Neural crest cell (in vitro differentiated cells): ENCODE results near the gene NRXN3. TPM values are rescaled to one million over a fixed set of nuclear protein-coding genes. Genes with fewer than 3 reads are reported as not detected.

Experiments
- DNase-seq: peaks from one replicate; pipeline ENCODE4 v3.0.0; 2021; ENCODE audit warnings: low read depth, mixed read lengths, low spot score
- H3K27ac Mint-ChIP-seq: one replicate; pipeline ENCODE4 v1.8.0; 2021; ENCODE audit warnings: mild to moderate bottlenecking, mixed read lengths; ENCODE audit not compliant: unreplicated experiment
- H3K27me3 Mint-ChIP-seq: 2 replicates; pipeline ENCODE4 v1.8.0; 2021; ENCODE audit warnings: low read depth, mild to moderate bottlenecking, mixed read lengths
- H3K36me3 Mint-ChIP-seq: 2 replicates; pipeline ENCODE4 v1.8.0; 2021; ENCODE audit warnings: low read depth, mild to moderate bottlenecking, mixed read lengths
- H3K4me1 Mint-ChIP-seq: 2 replicates; pipeline ENCODE4 v1.8.0; 2021; ENCODE audit warnings: mixed read lengths
- H3K4me3 Mint-ChIP-seq: one replicate; pipeline ENCODE4 v1.8.0; 2021; ENCODE audit warnings: mild to moderate bottlenecking, mixed read lengths
- H3K9me3 Mint-ChIP-seq: 2 replicates; pipeline ENCODE4 v1.8.0; 2021; ENCODE audit warnings: mixed read lengths
- total RNA-seq: library from RNA; stranded (reverse); gene quantifications from 2 replicates; pipeline ENCODE4 v1.2.1, GENCODE V29; 2021
- TF ChIP-seq, protein P1 (sequence below): fragments of 200-600 bp; sonication (generic); conservative IDR thresholded peaks from 2 replicates; pipeline ENCODE4 v1.5.0; 2021; ENCODE audit warnings: antibody characterized with exemption, mild to moderate bottlenecking

NRXN3 gene
- total RNA-seq, 1 donor from 2014 or later: 2.5 TPM

DNA sequence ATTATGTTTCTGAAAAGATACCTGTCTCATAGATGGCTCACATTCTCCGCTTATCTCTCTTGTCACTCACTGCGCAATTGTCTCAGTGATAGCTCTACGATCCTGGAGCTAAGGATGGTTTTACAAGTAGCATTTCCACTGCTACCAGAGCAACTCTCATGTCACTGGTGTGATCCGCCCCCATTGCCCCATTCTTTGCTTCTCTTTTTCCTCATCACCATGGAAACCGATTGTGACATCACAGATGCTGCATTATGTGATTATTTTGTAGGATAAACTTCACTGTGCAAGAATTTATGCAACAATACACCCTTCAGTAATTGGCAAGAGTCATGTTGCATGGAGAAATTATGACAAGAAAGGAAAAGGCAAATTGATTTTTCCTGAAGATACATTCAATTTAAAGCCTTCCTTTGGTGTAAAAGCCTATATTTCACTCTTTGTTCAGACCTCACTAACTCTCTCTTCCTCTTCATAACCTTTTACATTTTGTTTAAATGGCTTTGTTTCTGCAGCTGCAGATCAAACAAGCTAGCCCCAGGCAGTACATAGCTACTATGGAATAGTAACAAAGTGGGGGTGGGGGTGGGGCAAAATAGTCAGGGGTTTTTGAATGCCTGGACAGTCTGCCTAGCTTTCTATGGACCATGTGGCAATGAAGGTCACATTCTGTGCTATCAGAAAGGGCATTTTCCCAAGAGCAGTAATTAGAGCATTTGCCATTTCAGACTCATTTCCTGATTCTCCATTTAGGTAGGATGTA lies 539.8 kb downstream of the NRXN3 start:
- Mint-ChIP-seq H3K27me3 (no peaks in the 10 kb centered on the region), H3K27ac (peak overlapping the region; percentile 96), H3K9me3 (peaks cover 11% of the 10 kb centered on the region), H3K4me1 (peaks cover 47% of the 10 kb centered on the region), H3K36me3 (no peaks in the 10 kb centered on the region), H3K4me3 (peak overlapping the region; percentile 18)
- TF ChIP-seq, protein P1, sequence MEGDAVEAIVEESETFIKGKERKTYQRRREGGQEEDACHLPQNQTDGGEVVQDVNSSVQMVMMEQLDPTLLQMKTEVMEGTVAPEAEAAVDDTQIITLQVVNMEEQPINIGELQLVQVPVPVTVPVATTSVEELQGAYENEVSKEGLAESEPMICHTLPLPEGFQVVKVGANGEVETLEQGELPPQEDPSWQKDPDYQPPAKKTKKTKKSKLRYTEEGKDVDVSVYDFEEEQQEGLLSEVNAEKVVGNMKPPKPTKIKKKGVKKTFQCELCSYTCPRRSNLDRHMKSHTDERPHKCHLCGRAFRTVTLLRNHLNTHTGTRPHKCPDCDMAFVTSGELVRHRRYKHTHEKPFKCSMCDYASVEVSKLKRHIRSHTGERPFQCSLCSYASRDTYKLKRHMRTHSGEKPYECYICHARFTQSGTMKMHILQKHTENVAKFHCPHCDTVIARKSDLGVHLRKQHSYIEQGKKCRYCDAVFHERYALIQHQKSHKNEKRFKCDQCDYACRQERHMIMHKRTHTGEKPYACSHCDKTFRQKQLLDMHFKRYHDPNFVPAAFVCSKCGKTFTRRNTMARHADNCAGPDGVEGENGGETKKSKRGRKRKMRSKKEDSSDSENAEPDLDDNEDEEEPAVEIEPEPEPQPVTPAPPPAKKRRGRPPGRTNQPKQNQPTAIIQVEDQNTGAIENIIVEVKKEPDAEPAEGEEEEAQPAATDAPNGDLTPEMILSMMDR: no peak
- DNase-seq: peak; percentile 26

DNA sequence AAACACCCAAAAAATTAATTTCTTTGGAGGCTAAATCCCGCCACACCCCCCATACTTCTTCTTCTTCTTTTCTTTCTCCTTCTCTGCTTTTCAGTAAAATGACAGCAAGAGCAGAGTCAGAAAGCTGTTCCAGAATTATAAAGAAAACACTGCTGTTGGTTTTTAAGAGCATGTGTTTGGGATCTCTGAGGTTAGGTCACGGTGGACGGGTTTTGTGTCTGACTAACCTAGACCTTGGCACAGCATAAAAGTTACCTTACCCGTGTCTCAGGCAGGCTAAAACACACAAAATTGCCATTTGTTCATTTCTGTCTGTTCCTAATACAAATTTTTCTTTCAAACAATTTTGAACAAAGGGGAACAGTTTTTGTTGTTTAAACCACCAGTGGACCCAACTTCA lies 540.8 kb downstream of the NRXN3 start:
- no peak overlapping the region for H3K4me3 Mint-ChIP-seq
- H3K27me3 Mint-ChIP-seq: no peaks in the 10 kb centered on the region
- DNase-seq: no peak
- no peak overlapping the region for H3K27ac Mint-ChIP-seq
- peaks cover 11% of the 10 kb centered on the region for H3K9me3 Mint-ChIP-seq
- H3K36me3 Mint-ChIP-seq: no peaks in the 10 kb centered on the region
- H3K4me1 Mint-ChIP-seq: peaks cover 39% of the 10 kb centered on the region
- TF ChIP-seq, protein P1: no peak

- no peak for DNase-seq
- Mint-ChIP-seq H3K36me3 (peaks cover 2% of the 10 kb centered on the region), H3K27me3 (no peaks in the 10 kb centered on the region), H3K27ac (no peak overlapping the region), H3K4me3 (no peak overlapping the region), H3K9me3 (peaks cover 11% of the 10 kb centered on the region), H3K4me1 (peaks cover 29% of the 10 kb centered on the region)
- TF ChIP-seq, protein P1: no peak
Measured at GRCh38 chr14:78713716-78714115, 543.5 kb downstream of the NRXN3 start.

- TF ChIP-seq, protein P1: no peak
- Mint-ChIP-seq H3K27me3 (no peaks in the 10 kb centered on the region), H3K9me3 (peaks cover 10% of the 10 kb centered on the region), H3K27ac (no peak overlapping the region), H3K4me3 (no peak overlapping the region), H3K36me3 (peaks cover 2% of the 10 kb centered on the region), H3K4me1 (peaks cover 19% of the 10 kb centered on the region)
- no peak for DNase-seq
Measured at GRCh38 chr14:78714711-78715110, 544.5 kb downstream of the NRXN3 start.

- no peaks in the 10 kb centered on the region for H3K27me3 Mint-ChIP-seq
- H3K27ac Mint-ChIP-seq: no peak overlapping the region
- DNase-seq: no peak
- H3K9me3 Mint-ChIP-seq: peaks cover 2% of the 10 kb centered on the region
- H3K4me1 Mint-ChIP-seq: peaks cover 30% of the 10 kb centered on the region
- H3K36me3 Mint-ChIP-seq: no peaks in the 10 kb centered on the region
- TF ChIP-seq, protein P1: no peak
- H3K4me3 Mint-ChIP-seq: no peak overlapping the region
Measured at GRCh38 chr14:78721756-78722480, 551.7 kb downstream of the NRXN3 start.
